ENCODE data around the gene GALNT1.

The GALNT1 gene

GRCh38 chr18:35717182-35717581, 135.6 kb downstream of the GALNT1 start:
- no peak overlapping the region for H3K27ac Mint-ChIP-seq
- peaks cover 15% of the 10 kb centered on the region for H3K9me3 Mint-ChIP-seq
- no peaks in the 10 kb centered on the region for H3K4me1 Mint-ChIP-seq (ENCODE audit: low read depth)
- no peak overlapping the region for H3K4me3 Mint-ChIP-seq
- peaks cover 13% of the 10 kb centered on the region for H3K36me3 Mint-ChIP-seq (ENCODE audit: low read depth)
- no peaks in the 10 kb centered on the region for H3K27me3 Mint-ChIP-seq

- no peak overlapping the region for H3K4me3 Mint-ChIP-seq
- no peaks in the 10 kb centered on the region for H3K4me1 Mint-ChIP-seq (ENCODE audit: low read depth)
- H3K9me3 Mint-ChIP-seq, result peaks cover 10% of the 10 kb centered on the region
- H3K27me3 Mint-ChIP-seq, result peaks cover 16% of the 10 kb centered on the region
- no peak overlapping the region for H3K27ac Mint-ChIP-seq
- no peaks in the 10 kb centered on the region for H3K36me3 Mint-ChIP-seq (ENCODE audit: low read depth)
Observed at GRCh38 chr18:35721431-35722081, 140.0 kb downstream of the GALNT1 start.

GRCh38 chr18:35728676-35729075, 147.1 kb downstream of the GALNT1 start:
- Mint-ChIP-seq H3K9me3 (peaks cover 5% of the 10 kb centered on the region), H3K27ac (no peak overlapping the region)

GRCh38 chr18:35729991-35730668, 148.6 kb downstream of the GALNT1 start:
- Mint-ChIP-seq H3K36me3 (ENCODE audit: low read depth) (no peaks in the 10 kb centered on the region), H3K9me3 (peaks cover 5% of the 10 kb centered on the region), H3K27me3 (peaks cover 9% of the 10 kb centered on the region), H3K27ac (no peak overlapping the region), H3K4me1 (ENCODE audit: low read depth) (no peaks in the 10 kb centered on the region), H3K4me3 (no peak overlapping the region)

More at GRCh38 chr18:35728676-35729075, 147.1 kb downstream of the GALNT1 start:
- Mint-ChIP-seq H3K4me3 (no peak overlapping the region), H3K27me3 (peaks cover 16% of the 10 kb centered on the region), H3K36me3 (ENCODE audit: low read depth) (no peaks in the 10 kb centered on the region), H3K4me1 (ENCODE audit: low read depth) (no peaks in the 10 kb centered on the region)

GRCh38 chr18:35730691-35731370, 149.3 kb downstream of the GALNT1 start:
- H3K4me1 Mint-ChIP-seq (ENCODE audit: low read depth), result no peaks in the 10 kb centered on the region
- H3K27me3 Mint-ChIP-seq, result peaks cover 5% of the 10 kb centered on the region
- H3K27ac Mint-ChIP-seq, result no peak overlapping the region
- H3K36me3 Mint-ChIP-seq (ENCODE audit: low read depth), result no peaks in the 10 kb centered on the region
- peaks cover 5% of the 10 kb centered on the region for H3K9me3 Mint-ChIP-seq
- H3K4me3 Mint-ChIP-seq, result no peak overlapping the region

GRCh38 chr18:35731701-35732100, 150.2 kb downstream of the GALNT1 start:
- Mint-ChIP-seq H3K36me3 (ENCODE audit: low read depth) (no peaks in the 10 kb centered on the region), H3K27me3 (peaks cover 5% of the 10 kb centered on the region), H3K4me1 (ENCODE audit: low read depth) (no peaks in the 10 kb centered on the region), H3K27ac (no peak overlapping the region), H3K4me3 (no peak overlapping the region), H3K9me3 (peaks cover 5% of the 10 kb centered on the region)

DNA sequence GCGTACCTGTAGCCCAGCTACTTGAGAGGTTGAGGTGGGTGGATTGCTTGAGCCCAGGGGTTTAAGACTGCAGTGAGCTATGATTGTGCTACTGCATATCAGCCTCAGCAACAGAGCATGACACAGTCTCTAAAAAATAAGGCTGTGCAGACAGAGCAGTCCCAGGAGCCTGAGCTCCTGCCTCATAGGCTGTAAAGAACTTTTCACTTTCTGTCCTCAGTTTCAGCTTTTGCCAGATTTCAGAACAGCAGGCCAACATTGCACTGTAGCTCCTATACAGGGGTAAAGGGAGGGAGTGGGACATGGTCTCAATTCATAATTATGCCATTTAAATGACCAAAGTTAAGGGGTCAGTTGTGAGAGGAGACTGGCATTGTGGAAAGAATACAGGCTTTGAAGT, 150.6 kb downstream of the GALNT1 start:
- Mint-ChIP-seq H3K27ac (no peak overlapping the region), H3K9me3 (peaks cover 5% of the 10 kb centered on the region), H3K36me3 (ENCODE audit: low read depth) (no peaks in the 10 kb centered on the region), H3K4me3 (no peak overlapping the region), H3K4me1 (ENCODE audit: low read depth) (no peaks in the 10 kb centered on the region), H3K27me3 (peaks cover 9% of the 10 kb centered on the region)

DNA sequence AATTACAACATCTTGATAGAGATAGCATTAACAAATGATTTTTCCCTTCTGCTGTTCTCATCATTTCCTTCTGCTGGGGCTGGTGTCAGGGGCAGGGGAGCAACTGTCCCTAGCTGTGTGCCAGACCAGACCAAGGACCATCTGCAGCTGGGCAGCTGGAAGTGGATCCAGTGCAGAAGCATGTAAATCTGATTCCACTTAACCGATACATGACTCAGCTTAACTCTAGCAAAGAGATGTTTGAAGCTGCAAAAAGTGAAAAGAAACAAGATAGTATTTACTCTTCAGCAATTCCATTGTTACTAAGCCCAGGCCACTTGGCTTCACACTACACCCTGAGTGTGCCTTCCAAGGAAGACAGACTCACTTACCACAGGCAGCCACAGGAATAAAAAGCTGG, 151.1 kb downstream of the GALNT1 start:
- Mint-ChIP-seq H3K27ac (no peak overlapping the region), H3K4me3 (no peak overlapping the region), H3K27me3 (peaks cover 10% of the 10 kb centered on the region), H3K36me3 (ENCODE audit: low read depth) (no peaks in the 10 kb centered on the region), H3K4me1 (ENCODE audit: low read depth) (no peaks in the 10 kb centered on the region), H3K9me3 (peaks cover 5% of the 10 kb centered on the region)

DNA sequence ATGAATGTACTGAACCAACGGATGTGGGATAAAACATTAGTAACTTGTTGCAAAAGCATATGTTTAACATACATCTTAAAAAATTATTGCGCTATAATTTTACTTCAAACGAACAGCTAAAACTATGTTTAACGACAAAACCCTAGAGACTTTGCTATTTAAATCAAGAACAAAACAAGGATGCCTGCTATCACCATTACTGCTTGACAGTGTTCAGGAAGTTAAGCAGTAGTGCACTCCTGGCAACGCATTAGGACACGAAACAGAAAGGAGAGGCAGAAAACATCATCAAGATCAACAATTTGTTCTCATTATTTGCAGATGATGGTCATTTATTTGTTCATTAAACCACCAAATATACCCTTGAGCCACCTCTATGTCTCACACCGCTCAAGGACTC, 151.9 kb downstream of the GALNT1 start:
- H3K27ac Mint-ChIP-seq, result no peak overlapping the region
- H3K4me1 Mint-ChIP-seq (ENCODE audit: low read depth), result no peaks in the 10 kb centered on the region
- H3K36me3 Mint-ChIP-seq (ENCODE audit: low read depth), result no peaks in the 10 kb centered on the region
- no peak overlapping the region for H3K4me3 Mint-ChIP-seq
- peaks cover 17% of the 10 kb centered on the region for H3K27me3 Mint-ChIP-seq
- peaks cover 10% of the 10 kb centered on the region for H3K9me3 Mint-ChIP-seq

GRCh38 chr18:35736696-35737095, 155.2 kb downstream of the GALNT1 start:
- Mint-ChIP-seq H3K9me3 (peaks cover 7% of the 10 kb centered on the region), H3K4me1 (ENCODE audit: low read depth) (no peaks in the 10 kb centered on the region), H3K4me3 (no peak overlapping the region), H3K27me3 (peaks cover 22% of the 10 kb centered on the region), H3K27ac (no peak overlapping the region), H3K36me3 (ENCODE audit: low read depth) (no peaks in the 10 kb centered on the region)

GRCh38 chr18:35739778-35740177, 158.2 kb downstream of the GALNT1 start:
- Mint-ChIP-seq H3K27ac (no peak overlapping the region), H3K9me3 (peaks cover 7% of the 10 kb centered on the region), H3K4me1 (ENCODE audit: low read depth) (no peaks in the 10 kb centered on the region), H3K4me3 (no peak overlapping the region), H3K36me3 (ENCODE audit: low read depth) (no peaks in the 10 kb centered on the region), H3K27me3 (peaks cover 31% of the 10 kb centered on the region)

GRCh38 chr18:35740656-35741055, 159.1 kb downstream of the GALNT1 start:
- no peak overlapping the region for H3K27ac Mint-ChIP-seq

GRCh38 chr18:35743916-35744315, 162.4 kb downstream of the GALNT1 start:
- Mint-ChIP-seq H3K4me3 (no peak overlapping the region), H3K9me3 (no peaks in the 10 kb centered on the region), H3K27ac (no peak overlapping the region), H3K27me3 (peaks cover 20% of the 10 kb centered on the region), H3K36me3 (ENCODE audit: low read depth) (no peaks in the 10 kb centered on the region), H3K4me1 (ENCODE audit: low read depth) (no peaks in the 10 kb centered on the region)

More at GRCh38 chr18:35740656-35741055, 159.1 kb downstream of the GALNT1 start:
- H3K9me3 Mint-ChIP-seq, result peaks cover 7% of the 10 kb centered on the region
- H3K36me3 Mint-ChIP-seq (ENCODE audit: low read depth), result no peaks in the 10 kb centered on the region
- peaks cover 37% of the 10 kb centered on the region for H3K27me3 Mint-ChIP-seq
- no peak overlapping the region for H3K4me3 Mint-ChIP-seq
- H3K4me1 Mint-ChIP-seq (ENCODE audit: low read depth), result no peaks in the 10 kb centered on the region

GRCh38 chr18:35745814-35746213, 164.3 kb downstream of the GALNT1 start:
- H3K9me3 Mint-ChIP-seq, result no peaks in the 10 kb centered on the region
- H3K27ac Mint-ChIP-seq, result no peak overlapping the region

DNA sequence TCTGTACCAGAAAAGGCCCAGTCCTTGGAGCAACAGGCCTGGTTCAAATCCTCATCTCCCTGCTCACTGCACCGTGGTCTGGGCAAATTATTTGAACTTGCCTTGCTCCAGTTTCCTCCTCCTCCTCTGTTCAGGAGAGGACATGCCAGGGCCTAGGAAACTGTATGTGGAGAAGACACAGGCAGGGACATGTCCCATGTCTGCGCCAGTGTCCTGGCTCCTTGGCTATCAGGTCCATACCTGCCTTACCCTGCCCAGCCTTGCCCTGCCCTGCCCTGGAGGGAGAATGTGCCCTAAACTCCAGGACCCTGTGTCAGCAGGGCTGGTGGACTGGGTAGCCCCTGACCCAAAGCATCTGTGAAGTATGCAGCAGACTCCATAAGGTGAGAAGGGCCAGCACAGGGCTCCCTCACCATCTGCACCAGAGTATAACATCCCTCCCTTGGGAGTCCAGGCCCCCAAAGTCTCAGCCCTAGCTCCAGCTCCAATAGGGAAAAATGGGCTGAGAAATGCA, 165.3 kb downstream of the GALNT1 start:
- Mint-ChIP-seq H3K4me3 (no peak overlapping the region), H3K9me3 (no peaks in the 10 kb centered on the region), H3K4me1 (ENCODE audit: low read depth) (no peaks in the 10 kb centered on the region), H3K27me3 (peaks cover 20% of the 10 kb centered on the region), H3K27ac (no peak overlapping the region), H3K36me3 (ENCODE audit: low read depth) (no peaks in the 10 kb centered on the region)

More at GRCh38 chr18:35745814-35746213, 164.3 kb downstream of the GALNT1 start:
- Mint-ChIP-seq H3K36me3 (ENCODE audit: low read depth) (no peaks in the 10 kb centered on the region), H3K4me3 (no peak overlapping the region), H3K27me3 (peaks cover 22% of the 10 kb centered on the region), H3K4me1 (ENCODE audit: low read depth) (no peaks in the 10 kb centered on the region)
